Measurements from ENCODE around the gene TIE1.

TIE1 gene

GRCh38 chr1:43300378-43301094 lies at the start of gene TIE1:
Gene TIE1, plus strand, starts transcription at chr1:43300982. Its CDS starts 90 bp downstream, at chr1:43301072.
- DNase-seq (ENCODE audit: low spot score), result no peak

GRCh38 chr1:43251024-43251423 lies 49.8 kb upstream of the TIE1 start:
- DNase-seq (ENCODE audit: low spot score), result no peak

- no peak for DNase-seq (ENCODE audit: low spot score)
Measured at GRCh38 chr1:43252225-43252624, 48.6 kb upstream of the TIE1 start.

GRCh38 chr1:43253173-43253572 lies 47.6 kb upstream of the TIE1 start:
- DNase-seq (ENCODE audit: low spot score), result no peak

GRCh38 chr1:43253876-43254275 lies 46.9 kb upstream of the TIE1 start:
- DNase-seq (ENCODE audit: low spot score), result no peak

GRCh38 chr1:43255438-43256210 lies 45.2 kb upstream of the TIE1 start:
- DNase-seq (ENCODE audit: low spot score), result no peak

DNA sequence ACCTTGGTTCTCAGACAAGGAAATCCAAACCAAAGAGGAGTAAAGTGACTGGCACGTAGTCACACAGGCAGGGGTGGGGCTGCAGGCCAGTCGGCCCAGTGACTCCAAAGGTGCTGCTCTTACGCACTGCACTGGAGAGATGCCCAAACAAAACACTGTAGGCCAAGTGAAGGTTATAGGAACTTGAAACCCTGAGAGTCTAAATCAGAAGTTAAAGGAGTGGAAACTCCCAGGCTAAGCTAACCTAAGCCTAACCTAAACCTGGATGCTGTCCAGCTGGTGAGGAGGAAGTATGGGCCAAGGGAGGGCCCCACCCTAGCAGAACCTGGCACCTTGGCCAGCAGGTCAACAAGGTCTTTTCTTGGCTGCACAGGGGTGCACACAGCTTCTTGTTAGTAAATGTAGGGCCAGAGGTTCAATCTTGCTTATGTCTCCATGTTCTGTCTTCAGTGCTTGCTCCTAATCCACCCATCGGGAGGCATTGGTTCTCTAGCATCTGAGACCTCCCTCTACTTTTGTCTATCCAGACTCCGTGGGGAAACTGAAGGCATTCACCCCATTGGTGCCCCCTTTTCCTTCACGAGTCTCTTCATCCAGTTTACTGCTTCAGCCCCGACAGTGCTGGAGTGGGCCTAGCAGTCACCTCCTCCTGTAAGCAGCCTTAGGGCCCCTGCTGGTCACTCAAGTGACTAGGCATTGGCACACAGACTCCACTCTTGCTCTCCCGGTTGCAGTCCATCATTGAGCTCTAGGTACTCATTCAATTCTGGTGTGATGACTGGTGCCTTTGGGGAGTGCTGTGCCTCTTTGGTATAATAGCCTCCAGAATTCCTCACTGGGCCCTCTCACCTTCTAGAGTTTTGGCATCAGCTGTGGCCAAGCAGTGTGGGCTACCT lies 43.9 kb upstream of the TIE1 start:
- no peak for DNase-seq (ENCODE audit: low spot score)

GRCh38 chr1:43258370-43258769 lies 42.4 kb upstream of the TIE1 start:
- DNase-seq (ENCODE audit: low spot score), result no peak

DNA sequence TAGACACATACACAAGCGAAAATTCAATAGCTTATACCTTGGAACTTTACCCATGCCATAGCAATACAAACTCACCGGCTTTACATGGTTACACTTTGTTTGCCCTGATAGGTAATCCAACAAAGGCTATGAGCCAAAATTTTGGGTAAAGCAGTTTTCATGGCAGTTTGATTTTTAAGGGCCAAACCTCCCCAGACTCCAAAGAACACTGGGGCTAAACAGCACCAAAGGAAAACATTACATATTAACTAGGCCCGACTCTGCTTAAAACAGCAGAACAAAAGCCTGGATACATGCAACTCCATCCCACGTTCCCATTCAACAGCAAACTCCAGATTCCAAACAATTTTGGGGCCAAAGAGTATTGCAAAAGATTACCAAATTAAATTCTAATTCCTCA lies 35.4 kb upstream of the TIE1 start:
- no peak for DNase-seq (ENCODE audit: low spot score)

DNA sequence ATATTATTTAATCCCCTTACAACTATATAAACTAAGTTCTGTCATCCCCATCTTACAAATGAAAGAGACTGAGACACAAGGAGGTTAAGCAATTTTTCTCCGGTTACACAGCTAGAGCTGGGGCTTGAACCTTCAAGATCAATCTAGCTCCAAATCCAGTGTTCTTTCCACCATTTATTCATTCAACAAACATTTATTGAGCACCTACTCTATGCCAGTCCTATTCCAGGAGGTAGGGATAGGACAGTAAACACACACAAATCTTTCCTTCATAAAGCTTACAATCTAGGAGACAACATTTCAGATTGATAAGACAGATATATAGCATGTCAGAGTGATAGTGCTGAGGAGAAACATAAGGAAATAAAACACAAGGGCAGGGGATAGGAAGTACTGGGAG lies 33.9 kb upstream of the TIE1 start:
- DNase-seq (ENCODE audit: low spot score), result no peak

DNA sequence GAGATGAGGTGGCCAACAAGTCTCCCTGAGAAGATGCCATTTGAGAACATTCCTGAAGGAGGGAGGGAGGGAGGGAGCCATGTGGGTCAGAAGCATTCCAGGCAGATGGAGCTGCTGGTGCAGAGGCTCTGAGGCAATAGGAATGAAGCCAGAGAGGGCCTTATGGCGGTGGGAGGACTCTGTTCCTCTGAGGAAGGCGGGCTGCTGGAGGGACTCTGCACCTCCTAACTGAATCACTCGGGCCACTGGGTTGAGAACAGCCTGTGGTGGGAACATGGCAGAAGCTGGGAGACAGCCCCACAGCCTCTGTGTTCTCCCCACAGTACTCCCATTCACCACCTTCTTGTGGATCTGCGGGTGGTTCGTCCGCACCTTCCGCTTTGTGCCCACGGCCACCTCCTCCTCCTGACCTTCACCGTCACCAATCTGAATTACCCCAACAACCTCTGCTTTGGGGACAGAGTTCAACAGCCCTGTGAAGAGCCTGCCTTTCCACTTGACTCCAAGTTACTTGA lies 33.4 kb upstream of the TIE1 start:
- no peak for DNase-seq (ENCODE audit: low spot score)

- DNase-seq (ENCODE audit: low spot score), result no peak
Measured at GRCh38 chr1:43267818-43268425, 32.9 kb upstream of the TIE1 start.

DNA sequence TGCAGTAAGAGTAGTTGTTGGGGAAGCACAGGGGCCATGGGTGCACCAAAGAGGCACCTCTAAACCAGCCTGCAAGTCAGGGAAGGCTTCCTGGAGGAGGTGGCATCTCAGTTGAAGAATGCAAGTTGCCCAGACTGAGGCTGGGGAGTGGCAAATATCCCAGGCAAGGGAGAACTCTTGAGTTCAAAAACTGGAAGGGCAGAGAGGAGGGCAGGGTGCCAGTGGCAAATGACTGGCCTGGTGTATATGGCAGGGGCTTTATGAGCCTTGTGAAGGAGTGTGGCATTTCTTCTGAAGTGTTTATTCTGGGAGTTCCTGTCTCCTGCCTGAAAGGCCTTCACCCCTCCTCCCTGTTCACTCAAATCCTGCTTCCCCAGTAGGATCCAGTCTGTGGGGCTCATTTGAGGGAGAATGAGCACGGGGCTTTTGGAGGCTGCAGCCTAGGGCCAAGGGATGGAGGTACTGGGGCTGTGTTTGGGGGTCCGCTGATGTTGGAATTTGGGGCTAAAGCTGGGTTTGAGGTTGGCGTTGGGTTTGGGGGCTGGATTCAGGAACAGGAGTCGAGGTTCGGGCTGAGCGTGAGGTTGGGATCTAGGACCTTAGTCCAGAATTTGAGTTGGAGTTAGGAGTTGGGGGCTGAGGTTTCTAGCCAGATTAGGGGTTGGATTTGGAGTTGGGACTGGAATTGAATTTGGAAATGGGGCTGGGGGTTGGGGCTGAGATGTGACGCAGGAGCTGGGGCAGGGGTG lies 31.0 kb upstream of the TIE1 start, which contains the start of gene TMEM125:
TSS of gene TMEM125 (plus strand) at position 357 of the 749 bp plus-strand sequence. CDS start 2,740 bp downstream, outside the sequence.
- no peak for DNase-seq (ENCODE audit: low spot score)

GRCh38 chr1:43270421-43271095 lies 30.2 kb upstream of the TIE1 start:
- DNase-seq (ENCODE audit: low spot score), result no peak

DNA sequence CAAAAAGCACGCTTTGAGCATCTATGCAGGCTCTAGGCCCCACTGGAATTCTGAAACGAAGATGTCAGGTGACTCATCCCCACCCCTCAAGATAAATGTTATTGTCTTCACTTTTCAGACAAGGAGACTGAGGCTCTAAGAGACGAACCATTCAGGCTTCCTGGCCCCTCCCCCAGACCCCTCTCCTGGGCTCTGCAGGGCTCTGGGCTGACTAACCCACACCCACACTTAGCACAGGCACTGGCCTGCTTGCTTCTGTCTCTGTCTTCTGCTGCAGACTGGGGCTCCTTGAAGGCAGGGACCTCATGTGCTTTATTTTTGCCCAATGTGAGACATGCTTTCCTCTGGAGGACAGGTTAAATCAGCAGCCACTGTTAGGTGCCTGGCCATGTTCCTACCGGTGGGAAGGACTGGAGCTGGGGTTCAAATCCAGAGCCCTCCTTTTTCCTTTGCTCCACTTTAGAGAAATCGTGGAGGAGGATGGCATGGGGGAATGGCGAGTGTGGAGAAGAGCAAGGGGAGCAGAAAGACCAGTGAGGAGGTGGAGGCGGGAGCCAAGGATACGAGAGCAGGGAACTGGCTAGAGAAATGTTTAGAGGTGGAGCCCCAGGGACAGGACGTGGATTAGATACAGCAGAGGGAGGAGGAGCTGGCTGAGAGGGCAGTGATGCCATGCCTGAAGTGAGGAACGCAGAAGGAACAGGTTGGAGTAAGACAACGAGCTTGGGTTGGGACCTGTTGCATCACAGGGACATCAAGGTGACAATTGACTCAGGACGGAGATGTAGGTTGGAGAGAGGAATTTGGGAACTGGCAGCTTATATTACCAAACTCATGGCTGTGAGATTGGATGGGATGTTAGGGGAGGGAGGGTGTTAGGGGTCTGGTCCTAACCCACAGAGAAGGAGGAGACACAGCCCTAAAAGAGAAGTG lies 29.3 kb upstream of the TIE1 start:
- DNase-seq (ENCODE audit: low spot score), result no peak

DNA sequence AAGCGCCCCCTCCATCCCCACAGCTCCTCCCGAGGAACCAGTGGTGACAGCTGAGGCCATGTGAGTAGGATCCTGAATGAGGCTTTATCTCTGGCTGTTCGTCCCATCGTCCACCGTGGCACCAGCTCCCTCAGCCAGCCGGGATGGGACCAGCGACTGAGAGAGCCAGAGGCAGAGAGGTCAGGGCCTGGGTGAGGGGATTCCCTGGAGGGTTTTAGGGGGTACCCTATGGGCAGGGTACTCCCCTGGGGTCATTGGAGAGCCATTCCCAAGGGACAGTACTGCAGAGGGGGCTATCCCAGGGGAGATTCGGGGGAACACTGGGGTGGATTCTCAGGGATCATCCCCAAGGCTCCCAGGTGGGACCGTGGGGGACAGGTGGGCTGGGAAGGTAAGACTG lies 28.6 kb upstream of the TIE1 start:
- no peak for DNase-seq (ENCODE audit: low spot score)

DNA sequence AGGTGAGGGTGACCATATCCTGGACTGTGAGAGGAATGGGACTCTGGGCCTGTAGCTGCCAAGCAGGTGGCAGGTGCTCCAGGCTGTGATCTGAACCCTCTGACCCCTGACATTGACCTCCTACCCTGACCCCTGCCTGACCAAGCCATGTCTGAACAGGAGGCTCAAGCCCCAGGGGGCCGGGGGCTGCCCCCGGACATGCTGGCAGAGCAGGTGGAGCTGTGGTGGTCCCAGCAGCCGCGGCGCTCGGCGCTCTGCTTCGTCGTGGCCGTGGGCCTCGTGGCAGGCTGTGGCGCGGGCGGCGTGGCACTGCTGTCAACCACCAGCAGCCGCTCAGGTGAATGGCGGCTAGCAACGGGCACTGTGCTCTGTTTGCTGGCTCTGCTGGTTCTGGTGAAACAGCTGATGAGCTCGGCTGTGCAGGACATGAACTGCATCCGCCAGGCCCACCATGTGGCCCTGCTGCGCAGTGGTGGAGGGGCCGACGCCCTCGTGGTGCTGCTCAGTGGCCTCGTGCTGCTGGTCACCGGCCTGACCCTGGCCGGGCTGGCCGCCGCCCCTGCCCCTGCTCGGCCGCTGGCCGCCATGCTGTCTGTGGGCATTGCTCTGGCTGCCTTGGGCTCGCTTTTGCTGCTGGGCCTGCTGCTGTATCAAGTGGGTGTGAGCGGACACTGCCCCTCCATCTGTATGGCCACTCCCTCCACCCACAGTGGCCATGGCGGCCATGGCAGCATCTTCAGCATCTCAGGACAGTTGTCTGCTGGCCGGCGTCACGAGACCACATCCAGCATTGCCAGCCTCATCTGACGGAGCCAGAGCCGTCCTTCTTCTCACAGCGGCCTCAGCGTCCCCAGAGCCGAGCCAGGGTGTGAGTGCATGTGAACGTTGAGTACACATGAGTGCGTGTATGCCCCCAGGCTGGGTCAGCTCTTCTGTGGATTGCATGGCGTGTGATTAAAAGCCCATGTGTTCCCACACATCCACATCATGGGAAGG lies 27.9 kb upstream of the TIE1 start:
- DNase-seq (ENCODE audit: low spot score), result no peak

DNA sequence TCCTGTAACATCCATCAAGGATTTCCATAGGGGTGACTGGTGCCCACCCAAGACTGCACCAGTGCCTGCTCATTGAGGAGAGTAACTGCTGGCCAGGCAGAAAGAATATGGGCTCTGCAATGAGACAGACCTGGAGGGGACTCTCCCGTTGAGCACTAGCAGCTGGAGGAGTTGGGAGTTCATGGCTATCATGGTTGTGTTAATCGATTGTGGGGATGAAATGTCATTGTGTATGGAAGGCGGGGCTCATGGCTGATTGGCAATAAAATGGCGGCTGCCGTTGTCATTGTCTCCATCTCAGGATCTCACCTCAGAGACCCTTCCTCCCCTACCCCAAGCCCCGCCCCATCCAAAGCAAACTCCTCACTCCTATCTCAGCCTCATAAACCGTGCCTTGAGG lies 27.1 kb upstream of the TIE1 start:
- DNase-seq (ENCODE audit: low spot score), result no peak

Data from CD4-positive, alpha-beta T cell treated with Interleukin-2 at 100 ng/mL for 4 hours (primary cell).